Fibroblast of pulmonary artery (primary cell): ENCODE measurements around the gene CHD6.

Source experiments
- DNase-seq: peaks from one replicate; pipeline ENCODE4 v3.0.0-alpha.2; 2010; ENCODE audit warnings: low read depth
- H3K4me3 ChIP-seq: replicated peaks from 2 replicates; pipeline ENCODE4 v1.5.1; 2011; ENCODE audit warnings: low read depth, mild to moderate bottlenecking, control low read depth, low read length, moderate library complexity
- TF ChIP-seq, protein P1 (sequence below): IDR thresholded peaks from 2 replicates; pipeline ENCODE4 v1.5.1; 2011; ENCODE audit warnings: mild to moderate bottlenecking, control low read depth, low read length, inconsistent platforms; ENCODE audit errors: missing control alignments

Gene CHD6

DNA sequence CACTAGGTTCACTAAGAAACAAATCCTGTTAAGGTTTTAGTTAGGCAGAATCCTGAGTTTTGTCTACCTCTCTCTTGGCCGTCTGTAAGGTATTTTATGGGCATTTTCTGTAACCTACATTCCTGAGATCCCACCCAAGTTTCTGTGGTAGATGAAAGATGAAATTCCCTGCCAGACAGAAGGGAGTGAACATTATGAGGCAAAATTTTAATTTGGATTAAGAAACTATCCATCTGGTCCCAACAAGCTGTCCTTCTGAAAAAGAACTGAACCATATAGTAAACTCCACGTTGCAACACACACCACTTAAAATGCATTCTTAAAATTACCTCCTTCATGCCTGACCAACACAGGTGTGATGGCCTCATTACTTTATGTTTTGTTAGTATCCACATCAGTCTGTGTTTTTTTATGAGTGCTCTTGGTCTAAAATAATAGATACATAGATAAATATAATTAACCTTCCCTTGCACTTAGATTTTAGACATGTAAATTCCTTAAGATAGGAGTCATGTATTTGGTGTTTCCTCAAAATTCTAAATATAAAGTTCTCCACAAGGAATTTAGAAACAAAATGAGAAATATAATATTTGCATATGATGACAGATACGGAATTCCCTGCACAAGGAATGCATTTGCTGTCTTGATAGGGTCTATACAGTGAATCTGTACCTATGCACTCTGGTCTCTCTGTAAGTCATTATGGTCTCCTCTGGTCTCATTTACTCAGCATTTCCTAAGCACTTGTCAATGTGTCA lies 86.5 kb downstream of the CHD6 start:
- no peak for DNase-seq
- TF ChIP-seq, protein P1, sequence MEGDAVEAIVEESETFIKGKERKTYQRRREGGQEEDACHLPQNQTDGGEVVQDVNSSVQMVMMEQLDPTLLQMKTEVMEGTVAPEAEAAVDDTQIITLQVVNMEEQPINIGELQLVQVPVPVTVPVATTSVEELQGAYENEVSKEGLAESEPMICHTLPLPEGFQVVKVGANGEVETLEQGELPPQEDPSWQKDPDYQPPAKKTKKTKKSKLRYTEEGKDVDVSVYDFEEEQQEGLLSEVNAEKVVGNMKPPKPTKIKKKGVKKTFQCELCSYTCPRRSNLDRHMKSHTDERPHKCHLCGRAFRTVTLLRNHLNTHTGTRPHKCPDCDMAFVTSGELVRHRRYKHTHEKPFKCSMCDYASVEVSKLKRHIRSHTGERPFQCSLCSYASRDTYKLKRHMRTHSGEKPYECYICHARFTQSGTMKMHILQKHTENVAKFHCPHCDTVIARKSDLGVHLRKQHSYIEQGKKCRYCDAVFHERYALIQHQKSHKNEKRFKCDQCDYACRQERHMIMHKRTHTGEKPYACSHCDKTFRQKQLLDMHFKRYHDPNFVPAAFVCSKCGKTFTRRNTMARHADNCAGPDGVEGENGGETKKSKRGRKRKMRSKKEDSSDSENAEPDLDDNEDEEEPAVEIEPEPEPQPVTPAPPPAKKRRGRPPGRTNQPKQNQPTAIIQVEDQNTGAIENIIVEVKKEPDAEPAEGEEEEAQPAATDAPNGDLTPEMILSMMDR = no peak
- no peak overlapping the region for H3K4me3 ChIP-seq

DNA sequence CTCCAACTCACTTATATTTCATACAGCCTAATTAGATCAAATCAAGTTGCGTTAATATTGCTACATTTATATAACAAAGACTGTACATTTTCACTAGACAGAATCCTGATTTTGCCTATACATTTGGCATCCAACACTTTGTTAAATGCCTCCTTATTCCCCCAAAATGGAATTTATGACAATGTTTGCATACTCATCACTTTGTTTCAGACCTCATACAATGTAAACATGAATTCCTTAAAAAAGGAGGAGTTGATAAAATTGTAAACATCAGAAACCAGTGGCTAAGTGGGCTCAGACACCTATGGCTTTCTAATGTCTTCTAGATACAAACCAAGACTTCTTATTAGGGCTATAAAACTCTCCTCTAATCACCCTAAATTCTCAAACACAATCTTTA lies 87.3 kb downstream of the CHD6 start:
- no peak for DNase-seq
- TF ChIP-seq, protein P1 = no peak
- no peak overlapping the region for H3K4me3 ChIP-seq

DNA sequence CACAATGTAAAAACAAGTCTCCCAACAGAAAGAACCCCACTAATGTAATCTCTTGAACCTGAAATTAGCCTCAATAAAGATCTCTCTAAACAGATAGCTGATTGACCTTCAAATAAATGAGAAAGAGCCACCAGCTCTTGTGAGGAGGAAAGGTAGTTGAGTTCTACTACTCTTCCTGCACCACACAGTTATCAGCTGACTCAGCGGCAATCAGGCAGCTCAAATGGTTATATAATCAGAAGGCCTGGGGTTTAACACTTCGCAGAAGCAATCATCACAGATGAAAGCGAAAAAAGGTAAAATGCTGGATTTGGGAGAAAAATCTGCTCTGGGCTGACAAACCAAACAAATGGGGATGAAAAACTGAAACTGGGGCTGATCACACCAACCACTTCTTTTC lies 91.8 kb downstream of the CHD6 start:
- no peak for DNase-seq
- TF ChIP-seq, protein P1 = no peak
- no peak overlapping the region for H3K4me3 ChIP-seq

DNA sequence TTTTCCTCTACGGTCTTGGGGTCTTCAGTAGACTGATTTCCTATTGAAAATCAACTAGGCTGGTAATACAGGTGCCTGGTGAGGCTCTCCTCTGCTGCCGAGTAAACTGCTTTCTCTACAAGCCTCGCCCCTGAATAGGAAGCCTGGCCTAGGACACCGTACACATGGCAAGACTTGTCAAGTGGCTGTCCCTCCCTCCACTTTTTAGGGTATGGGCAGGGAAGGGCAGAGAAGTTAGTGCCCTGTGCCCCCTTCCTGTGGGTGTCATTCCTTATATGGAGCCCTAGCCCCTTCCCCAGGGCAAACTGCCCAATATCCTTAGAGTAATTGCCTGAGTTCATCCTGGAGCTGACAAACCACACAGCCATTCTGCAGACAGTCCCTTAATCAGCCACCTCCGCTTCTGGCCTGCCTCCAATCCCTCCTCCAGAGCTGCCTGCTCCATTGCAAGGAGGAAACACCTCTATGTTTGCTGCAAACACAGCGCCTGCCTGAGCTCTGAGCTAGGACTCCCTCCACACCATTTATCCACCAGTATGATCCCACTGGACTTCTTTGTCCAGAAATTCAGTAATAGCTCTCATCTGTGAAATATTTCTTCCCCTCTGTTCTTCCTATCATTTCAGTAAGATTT lies 93.1 kb downstream of the CHD6 start:
- H3K4me3 ChIP-seq = peak overlapping the region; percentile 6
- TF ChIP-seq, protein P1 = no peak
- peak; percentile 56 for DNase-seq

DNA sequence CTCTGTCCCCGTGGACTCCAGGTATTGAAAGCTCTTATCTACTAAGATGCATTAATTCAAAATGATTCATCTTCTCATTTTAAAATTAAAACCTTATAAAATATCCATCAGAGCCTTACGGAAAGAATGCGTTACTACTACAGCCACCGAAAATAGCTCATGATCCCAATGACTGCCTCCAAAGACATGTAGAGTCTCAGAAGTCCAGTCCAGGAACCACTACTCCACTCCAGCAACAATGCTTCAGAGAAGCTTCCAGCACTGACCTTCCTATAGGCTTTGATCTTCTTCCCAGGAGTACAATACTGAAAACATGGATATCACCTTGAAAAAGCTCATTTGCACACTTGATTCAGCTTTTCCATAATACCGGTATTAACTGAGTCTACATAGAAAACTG lies 94.3 kb downstream of the CHD6 start:
- TF ChIP-seq, protein P1 = no peak
- DNase-seq = no peak

DNA sequence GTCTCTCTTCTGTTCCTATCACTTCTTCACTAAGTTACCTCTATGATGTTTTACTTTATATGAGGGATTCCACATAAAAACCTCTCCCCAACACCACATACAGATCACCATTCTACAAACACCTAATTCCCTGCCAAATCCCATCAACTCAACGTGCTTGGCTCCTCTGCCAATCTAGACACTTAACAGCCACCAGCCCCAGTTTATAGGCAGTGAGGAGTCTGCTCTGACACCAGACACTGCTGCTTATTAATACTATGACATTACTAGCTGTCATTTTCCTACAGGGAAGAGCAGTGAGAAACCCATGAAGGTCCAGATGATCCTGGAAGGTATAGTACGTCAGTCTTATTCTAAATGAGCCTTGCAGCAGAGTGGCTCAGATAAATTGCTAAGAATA lies 104.3 kb downstream of the CHD6 start:
- no peak overlapping the region for H3K4me3 ChIP-seq
- TF ChIP-seq, protein P1 = no peak
- DNase-seq = no peak

More for the DNA sequence above, 94.3 kb downstream of the CHD6 start:
- no peak overlapping the region for H3K4me3 ChIP-seq
